ENCODE results near the gene EYA2. TPM values are rescaled to one million over a fixed set of nuclear protein-coding genes. Genes with fewer than 3 reads are reported as not detected.

The EYA2 gene
- total and polyA plus RNA-seq, 2 donors (not counting 1 experiment from before 2014, with no cell fraction given): 1.1 to 2.8 TPM

DNA sequence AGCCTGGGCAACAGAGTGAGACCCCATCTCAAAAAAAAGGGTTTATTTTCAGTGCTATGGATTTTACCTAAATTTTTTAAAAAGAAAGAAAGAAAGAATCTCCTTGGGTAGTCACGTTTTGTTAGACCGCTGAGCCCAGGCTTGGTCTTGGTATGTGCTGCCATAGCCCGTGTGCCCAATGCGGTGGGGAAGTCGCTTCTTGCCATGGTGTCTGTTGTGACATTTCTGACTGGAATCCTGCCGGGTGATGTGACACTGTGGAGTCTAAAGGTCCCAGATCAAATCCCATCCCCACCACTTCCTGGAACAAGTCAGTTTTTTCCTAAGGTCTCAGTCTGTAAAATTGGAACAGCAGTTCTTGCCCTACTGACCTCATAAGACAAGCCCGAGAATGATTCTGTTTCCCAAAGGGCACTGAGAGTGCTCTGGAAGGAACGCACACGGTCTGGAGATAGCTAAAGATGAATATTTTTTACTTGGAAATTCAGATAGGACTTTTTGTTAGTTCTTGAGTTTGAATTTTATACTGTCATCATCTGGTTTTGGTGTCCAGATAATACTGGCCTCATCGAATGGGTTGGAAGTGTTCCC is 225.8 kb downstream of the EYA2 start:
- no peak for ATAC-seq (ENCODE audit: low read depth)
- peaks cover 0 to 2% (median 0%) of the 10 kb centered on the region in 4 experiments for H3K27me3 ChIP-seq (replicated peaks in 1 of 4; ENCODE audit: control extremely low read depth in 1 of 4, control insufficient read depth in 3 of 4, insufficient read depth in 4 of 4, low read length in 3 of 4)
- WGBS (ENCODE audit: insufficient coverage): 81% methylated on average over 4 of the region's 10 CpGs
- H3K4me1 ChIP-seq (ENCODE audit: control insufficient read depth in 2 of 2, insufficient read depth in 2 of 2, low read length in 2 of 2): no peaks in the 10 kb centered on the region
- Mint-ChIP-seq H3K27ac (no peak overlapping the region), H3K27me3 (peaks cover 30% of the 10 kb centered on the region), H3K9me3 (ENCODE audit: insufficient read depth) (no peaks in the 10 kb centered on the region), H3K4me3 (no peak overlapping the region), H3K4me1 (peaks cover 2% of the 10 kb centered on the region)
- CTCF ChIA-PET: no interaction called here
- DNase-seq: no peak
- no peak overlapping the region for H3K4me3 ChIP-seq (ENCODE audit: control extremely low read depth in 1 of 5, extremely low read depth in 1 of 5, insufficient read depth in 1 of 5, low read depth in 2 of 5, low read length in 4 of 5)
- H3K9me3 ChIP-seq (ENCODE audit: control extremely low read depth in 1 of 3, control insufficient read depth in 2 of 3, insufficient read depth in 1 of 3, low read length in 2 of 3): peaks cover 0 to 4% (median 0%) of the 10 kb centered on the region in 3 donors
- H3K4me2 ChIP-seq (replicated peaks; ENCODE audit: low read depth, low read length, poor library complexity, severe bottlenecking): no peak overlapping the region
- POLR2A ChIA-PET: no interaction called here
- no peak overlapping the region for H2AFZ ChIP-seq (ENCODE audit: insufficient read depth, low read depth, low read length, poor library complexity, severe bottlenecking)
- intact Hi-C loops (cut with micrococcal nuclease): no loop called here
- no peaks in the 10 kb centered on the region for H3K36me3 ChIP-seq (replicated peaks in 1 of 2; ENCODE audit: control extremely low read depth in 1 of 2, control insufficient read depth in 1 of 2, extremely low read depth in 1 of 2, insufficient read depth in 2 of 2, low read length in 1 of 2)
- H3K27ac ChIP-seq (ENCODE audit: low read length in 2 of 2): no peak overlapping the region
- TF ChIP-seq CTCF (IDR thresholded peaks at IDR 0.05) (no peak), EZH2 (IDR thresholded peaks at IDR 0.05; ENCODE audit: borderline replicate concordance, insufficient read depth, low read depth, low read length, poor library complexity, severe bottlenecking) (no peak)
- no peaks in the 10 kb centered on the region for H4K20me1 ChIP-seq (ENCODE audit: control insufficient read depth, insufficient read depth, low read length, poor library complexity, severe bottlenecking)
- no peak overlapping the region for H3K9ac ChIP-seq (ENCODE audit: low read length)
- no peaks in the 10 kb centered on the region for H3K79me2 ChIP-seq (ENCODE audit: control insufficient read depth, insufficient read depth, low read length)

DNA sequence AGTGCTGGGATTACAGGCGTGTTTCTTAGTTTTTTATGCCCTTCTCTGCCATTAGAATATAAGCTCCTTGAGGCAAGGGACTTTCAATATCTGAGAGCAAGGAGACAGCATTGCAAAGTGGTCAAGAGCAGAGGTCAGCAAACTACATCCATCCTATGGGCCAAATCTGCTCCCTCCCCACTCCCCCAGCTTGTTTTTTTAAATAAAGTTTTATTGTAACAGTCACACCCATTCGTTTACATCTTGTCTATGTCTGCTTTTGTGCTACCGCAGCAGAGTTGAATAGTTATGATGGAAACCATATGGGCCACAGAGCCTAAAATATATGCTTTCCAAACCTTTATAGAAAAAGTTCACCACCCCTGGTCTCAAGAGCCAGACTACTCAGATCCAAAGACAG is 227.9 kb downstream of the EYA2 start:
- no peak for ATAC-seq (ENCODE audit: low read depth)
- peaks cover 33% of the 10 kb centered on the region for H3K27me3 Mint-ChIP-seq
- H3K4me3 ChIP-seq (ENCODE audit: control extremely low read depth in 1 of 5, extremely low read depth in 1 of 5, insufficient read depth in 1 of 5, low read depth in 2 of 5, low read length in 4 of 5): no peak overlapping the region
- intact Hi-C loops (cut with micrococcal nuclease): no loop called here
- no peak overlapping the region for H3K27ac ChIP-seq (ENCODE audit: low read length in 2 of 2)
- peaks cover 2% of the 10 kb centered on the region for H3K4me1 Mint-ChIP-seq
- H3K27ac Mint-ChIP-seq: no peak overlapping the region
- H3K9me3 ChIP-seq (ENCODE audit: control extremely low read depth in 1 of 3, control insufficient read depth in 2 of 3, insufficient read depth in 1 of 3, low read length in 2 of 3): no peaks in the 10 kb centered on the region
- no peak overlapping the region for H3K4me3 Mint-ChIP-seq
- no peaks in the 10 kb centered on the region for H3K36me3 ChIP-seq (replicated peaks in 1 of 2; ENCODE audit: control extremely low read depth in 1 of 2, control insufficient read depth in 1 of 2, extremely low read depth in 1 of 2, insufficient read depth in 2 of 2, low read length in 1 of 2)
- H2AFZ ChIP-seq (ENCODE audit: insufficient read depth, low read depth, low read length, poor library complexity, severe bottlenecking): no peak overlapping the region
- CTCF ChIA-PET: interaction anchor here (0.6 to 0.7 kb wide), 2 partner anchors 13 to 1181 kb away, joined by 3 to 4 read pairs; no protein-coding TSS in a partner anchor
- WGBS (ENCODE audit: insufficient coverage): no CpG with 5 or more reads among the region's 3 CpGs
- DNase-seq: no peak
- no peaks in the 10 kb centered on the region for H3K79me2 ChIP-seq (ENCODE audit: control insufficient read depth, insufficient read depth, low read length)
- no peaks in the 10 kb centered on the region for H3K4me1 ChIP-seq (ENCODE audit: control insufficient read depth in 2 of 2, insufficient read depth in 2 of 2, low read length in 2 of 2)
- TF ChIP-seq CTCF (IDR thresholded peaks at IDR 0.05): no peak
- no peak for TF ChIP-seq EZH2 (IDR thresholded peaks at IDR 0.05; ENCODE audit: borderline replicate concordance, insufficient read depth, low read depth, low read length, poor library complexity, severe bottlenecking)
- H3K9me3 Mint-ChIP-seq (ENCODE audit: insufficient read depth): no peaks in the 10 kb centered on the region
- no peak overlapping the region for H3K4me2 ChIP-seq (replicated peaks; ENCODE audit: low read depth, low read length, poor library complexity, severe bottlenecking)
- no peaks in the 10 kb centered on the region for H4K20me1 ChIP-seq (ENCODE audit: control insufficient read depth, insufficient read depth, low read length, poor library complexity, severe bottlenecking)
- no peak overlapping the region for H3K9ac ChIP-seq (ENCODE audit: low read length)
- POLR2A ChIA-PET: no interaction called here
- peaks cover 0 to 11% (median under 1%) of the 10 kb centered on the region in 4 experiments for H3K27me3 ChIP-seq (replicated peaks in 1 of 4; ENCODE audit: control extremely low read depth in 1 of 4, control insufficient read depth in 3 of 4, insufficient read depth in 4 of 4, low read length in 3 of 4)

Data from B cell (primary cell).